Neural progenitor cell (in vitro differentiated cells): Measurements from ENCODE around the gene ZNF263. TPM values are rescaled to one million over a fixed set of nuclear protein-coding genes. Genes with fewer than 3 reads are reported as not detected.

Source experiments
- DNase-seq: peaks from one replicate; pipeline ENCODE4 v3.0.0-alpha.2; 2016; ENCODE audit warnings: low spot score
- H2AFZ ChIP-seq: fragments of 200-600 bp; sonication (generic); replicated peaks from 2 replicates; pipeline ENCODE4 v1.6.1; 2016; ENCODE audit warnings: antibody characterized with exemption
- H3F3A ChIP-seq: fragments of 200-600 bp; sonication (generic); 2 replicates; pipeline ENCODE4 v1.6.1; 2016; ENCODE audit warnings: antibody characterized with exemption, low read depth
- H3K27ac ChIP-seq: fragments of 200-600 bp; sonication (generic); 2 replicates; pipeline ENCODE4 v1.5.1; 2016; ENCODE audit warnings: mild to moderate bottlenecking
- H3K27me3 ChIP-seq: fragments of 200-600 bp; sonication (generic); 2 replicates; pipeline ENCODE4 v1.6.1; 2016; ENCODE audit warnings: mild to moderate bottlenecking, moderate library complexity
- H3K36me3 ChIP-seq: fragments of 200-600 bp; sonication (generic); 2 replicates; pipeline ENCODE4 v1.5.1; 2016
- H3K4me1 ChIP-seq: fragments of 200-600 bp; sonication (generic); 2 replicates; pipeline ENCODE4 v1.6.1; 2016; ENCODE audit warnings: mixed run types
- H3K4me2 ChIP-seq: fragments of 200-600 bp; sonication (generic); 2 replicates; pipeline ENCODE4 v1.6.1; 2016
- H3K4me3 ChIP-seq: fragments of 200-600 bp; sonication (generic); 2 replicates; pipeline ENCODE4 v1.5.1; 2016
- H3K79me2 ChIP-seq: fragments of 200-600 bp; sonication (generic); 2 replicates; pipeline ENCODE4 v1.6.1; 2016; ENCODE audit warnings: low read depth
- H3K9ac ChIP-seq: fragments of 200-600 bp; sonication (generic); 2 replicates; pipeline ENCODE4 v1.6.1; 2016
- H3K9me3 ChIP-seq: fragments of 200-600 bp; sonication (generic); 2 replicates; pipeline ENCODE4 v1.5.1; 2016; ENCODE audit warnings: low read depth
- H4K20me1 ChIP-seq: fragments of 200-600 bp; sonication (generic); 2 replicates; pipeline ENCODE4 v1.6.1; 2016; ENCODE audit warnings: low read depth
- H3K27ac Mint-ChIP-seq: 3 replicates; pipeline ENCODE4 v1.8.0; 2021; ENCODE audit warnings: mixed read lengths
- H3K27me3 Mint-ChIP-seq: 2 replicates; pipeline ENCODE4 v1.8.0; 2022; ENCODE audit warnings: low read depth, mild to moderate bottlenecking, inconsistent platforms, moderate library complexity, mixed read lengths; ENCODE audit not compliant: insufficient read depth
- H3K36me3 Mint-ChIP-seq: 3 replicates; pipeline ENCODE4 v1.8.0; 2021; ENCODE audit warnings: mixed read lengths
- H3K4me1 Mint-ChIP-seq: 3 replicates; pipeline ENCODE4 v1.8.0; 2021; ENCODE audit warnings: mixed read lengths
- H3K4me3 Mint-ChIP-seq: 3 replicates; pipeline ENCODE4 v1.8.0; 2021; ENCODE audit warnings: mild to moderate bottlenecking, moderate library complexity, mixed read lengths
- H3K9me3 Mint-ChIP-seq: 3 replicates; pipeline ENCODE4 v1.8.0; 2020; ENCODE audit warnings: mixed read lengths
- EZH2 ChIP-seq: fragments of 200-600 bp; sonication (generic); IDR thresholded peaks from 2 replicates; pipeline ENCODE4 v1.6.1; 2017; ENCODE audit warnings: antibody characterized with exemption, mild to moderate bottlenecking, moderate library complexity
- EZH2phosphoT487 ChIP-seq: fragments of 200-600 bp; sonication (generic); IDR thresholded peaks from 2 replicates; pipeline ENCODE4 v1.6.1; 2017; ENCODE audit warnings: antibody characterized with exemption
- total RNA-seq: library from RNA; depleted of rRNA; stranded (reverse); fragments of >200 nt; gene quantifications from 2 replicates; pipeline ENCODE4 v1.2.3, GENCODE V29; 2015; ENCODE audit warnings: low replicate concordance
- TF ChIP-seq, protein P1 (sequence below): fragments of 200-600 bp; sonication (generic); IDR thresholded peaks from 2 replicates; pipeline ENCODE4 v1.5.1; 2017; ENCODE audit warnings: antibody characterized with exemption, mild to moderate bottlenecking

The ZNF263 gene
- total RNA-seq, 1 donor from 2014 or later, result 30.1 TPM

DNA sequence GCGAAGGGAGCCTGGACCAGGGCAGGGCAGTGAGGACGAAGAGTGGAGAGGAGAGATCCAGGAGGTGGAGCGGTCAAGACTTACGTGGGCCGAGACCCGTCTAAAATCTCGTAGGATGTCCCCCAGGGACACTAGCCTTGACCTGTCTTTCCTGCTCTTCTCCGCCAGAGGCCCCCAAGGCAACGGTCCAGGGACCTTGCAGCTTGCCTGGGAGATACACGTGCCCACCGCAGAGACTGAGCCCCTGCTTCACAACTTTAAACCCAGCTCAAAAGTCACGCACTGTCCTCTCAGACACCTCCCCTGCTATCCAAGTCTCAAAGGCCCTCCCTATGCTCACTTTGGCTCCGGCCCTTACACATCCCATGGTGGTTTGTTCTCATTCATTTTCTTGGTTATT, 12.5 kb downstream of the ZNF263 start:
- no peak overlapping the region for H3K9ac ChIP-seq
- no peaks in the 10 kb centered on the region for H3F3A ChIP-seq
- Mint-ChIP-seq H3K9me3 (peaks cover 79% of the 10 kb centered on the region), H3K27ac (no peak overlapping the region), H3K36me3 (peaks cover 78% of the 10 kb centered on the region), H3K27me3 (no peaks in the 10 kb centered on the region), H3K4me1 (no peaks in the 10 kb centered on the region), H3K4me3 (no peak overlapping the region)
- H2AFZ ChIP-seq, result no peak overlapping the region
- H3K4me1 ChIP-seq, result no peaks in the 10 kb centered on the region
- H3K4me3 ChIP-seq, result no peak overlapping the region
- H3K27me3 ChIP-seq, result no peaks in the 10 kb centered on the region
- H4K20me1 ChIP-seq, result no peaks in the 10 kb centered on the region
- no peak for DNase-seq
- peaks cover 16% of the 10 kb centered on the region for H3K36me3 ChIP-seq
- no peak overlapping the region for H3K4me2 ChIP-seq
- no peak overlapping the region for H3K27ac ChIP-seq
- H3K79me2 ChIP-seq, result no peaks in the 10 kb centered on the region
- H3K9me3 ChIP-seq, result peaks cover 14% of the 10 kb centered on the region
- TF ChIP-seq, protein P1, sequence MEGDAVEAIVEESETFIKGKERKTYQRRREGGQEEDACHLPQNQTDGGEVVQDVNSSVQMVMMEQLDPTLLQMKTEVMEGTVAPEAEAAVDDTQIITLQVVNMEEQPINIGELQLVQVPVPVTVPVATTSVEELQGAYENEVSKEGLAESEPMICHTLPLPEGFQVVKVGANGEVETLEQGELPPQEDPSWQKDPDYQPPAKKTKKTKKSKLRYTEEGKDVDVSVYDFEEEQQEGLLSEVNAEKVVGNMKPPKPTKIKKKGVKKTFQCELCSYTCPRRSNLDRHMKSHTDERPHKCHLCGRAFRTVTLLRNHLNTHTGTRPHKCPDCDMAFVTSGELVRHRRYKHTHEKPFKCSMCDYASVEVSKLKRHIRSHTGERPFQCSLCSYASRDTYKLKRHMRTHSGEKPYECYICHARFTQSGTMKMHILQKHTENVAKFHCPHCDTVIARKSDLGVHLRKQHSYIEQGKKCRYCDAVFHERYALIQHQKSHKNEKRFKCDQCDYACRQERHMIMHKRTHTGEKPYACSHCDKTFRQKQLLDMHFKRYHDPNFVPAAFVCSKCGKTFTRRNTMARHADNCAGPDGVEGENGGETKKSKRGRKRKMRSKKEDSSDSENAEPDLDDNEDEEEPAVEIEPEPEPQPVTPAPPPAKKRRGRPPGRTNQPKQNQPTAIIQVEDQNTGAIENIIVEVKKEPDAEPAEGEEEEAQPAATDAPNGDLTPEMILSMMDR, result no peak
- no peak for TF ChIP-seq EZH2
- TF ChIP-seq EZH2phosphoT487, result no peak

DNA sequence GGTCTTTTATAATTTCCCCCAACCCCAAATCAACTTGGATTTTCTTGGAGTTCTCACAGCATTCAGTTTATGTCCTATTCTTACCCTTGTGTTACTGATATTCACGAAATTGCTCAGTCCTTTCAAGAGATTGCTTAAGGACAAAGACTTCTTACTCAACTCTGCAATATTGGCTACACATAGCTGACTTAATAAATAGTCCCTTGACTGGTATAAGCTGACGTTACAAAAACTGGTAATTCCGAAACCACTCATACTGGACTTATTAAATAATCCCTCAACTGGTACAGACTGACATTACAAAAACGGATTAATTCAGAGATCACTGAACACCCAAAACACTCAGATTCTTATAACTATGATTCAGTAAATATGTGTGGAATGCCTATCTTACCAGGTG, 21.1 kb downstream of the ZNF263 start:
- H3K27ac ChIP-seq, result no peak overlapping the region
- peaks cover 32% of the 10 kb centered on the region for H3K36me3 ChIP-seq
- Mint-ChIP-seq H3K27ac (peak overlapping the region; percentile 76), H3K9me3 (peaks cover 73% of the 10 kb centered on the region), H3K27me3 (peaks cover 3% of the 10 kb centered on the region), H3K4me3 (peak overlapping the region; percentile 87), H3K36me3 (peaks cover 62% of the 10 kb centered on the region), H3K4me1 (peaks cover 7% of the 10 kb centered on the region)
- peaks cover 5% of the 10 kb centered on the region for H3K27me3 ChIP-seq
- H3K4me3 ChIP-seq, result peak overlapping the region; percentile 69
- H3F3A ChIP-seq, result peaks cover 13% of the 10 kb centered on the region
- H3K9ac ChIP-seq, result no peak overlapping the region
- no peaks in the 10 kb centered on the region for H4K20me1 ChIP-seq
- H2AFZ ChIP-seq, result no peak overlapping the region
- no peak for TF ChIP-seq EZH2
- TF ChIP-seq, protein P1, result no peak
- TF ChIP-seq EZH2phosphoT487, result no peak
- H3K9me3 ChIP-seq, result peaks cover 31% of the 10 kb centered on the region
- no peak for DNase-seq
- peaks cover 22% of the 10 kb centered on the region for H3K79me2 ChIP-seq
- peak overlapping the region; percentile 73 for H3K4me2 ChIP-seq
- peaks cover 4% of the 10 kb centered on the region for H3K4me1 ChIP-seq

DNA sequence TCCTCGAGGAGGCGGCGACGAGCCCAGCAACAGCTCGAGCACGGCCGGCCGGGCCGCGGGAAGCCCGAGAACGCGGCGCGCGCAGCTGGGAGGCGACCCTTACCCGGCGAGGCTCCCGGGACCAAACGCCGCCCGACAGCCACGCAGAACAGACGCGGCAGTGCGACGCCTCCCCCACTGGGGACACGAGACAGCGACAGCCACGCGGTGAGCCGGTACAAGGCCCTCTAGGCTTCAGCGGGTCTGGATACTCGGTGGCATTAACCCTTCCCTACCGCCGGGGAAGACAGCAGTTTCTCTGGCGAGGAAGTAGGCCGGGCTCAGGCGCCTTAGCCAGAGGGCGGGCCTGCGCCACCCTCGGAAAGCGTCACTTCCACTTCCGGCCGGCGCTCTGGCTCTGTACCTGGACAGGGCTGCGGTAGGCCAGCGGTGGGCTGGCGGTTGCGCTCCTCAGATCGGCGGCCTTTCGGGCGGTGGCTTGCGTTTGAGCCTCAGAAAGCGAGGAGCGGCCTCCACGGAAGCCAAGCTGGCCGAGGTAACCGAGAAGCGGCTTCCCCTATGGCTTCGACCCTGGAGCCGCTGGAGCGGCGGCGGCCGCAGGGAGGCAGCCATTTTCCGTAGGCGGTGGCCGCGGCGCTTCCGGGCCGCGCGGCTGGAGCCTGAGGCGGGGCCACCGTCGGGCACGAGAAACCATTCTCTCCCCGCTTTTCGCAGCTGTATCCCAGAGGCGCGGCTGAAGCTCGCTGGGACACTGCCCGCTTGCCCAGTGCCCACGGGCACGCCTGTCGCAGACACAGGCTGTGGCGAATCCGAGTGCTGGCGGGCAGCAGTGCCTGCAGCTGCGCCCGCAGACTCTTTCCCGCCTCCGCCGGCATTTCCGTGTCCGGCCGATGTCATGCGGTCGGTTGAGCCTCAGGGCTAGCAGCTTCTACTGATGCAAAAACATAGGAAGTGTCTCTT, 22.1 kb downstream of the ZNF263 start, which contains the start of the genes TIGD7 and ZNF75A:
TSS of gene TIGD7 (minus strand) at position 322 of the 960 bp plus-strand sequence. CDS start 4,816 bp downstream, outside the sequence.
TSS of gene ZNF75A (plus strand) at position 389 of the 960 bp plus-strand sequence. CDS start 2,932 bp downstream, outside the sequence.
- peak within 1 kb of the TSS; percentile 69 for H3K4me3 ChIP-seq
- H3F3A ChIP-seq, result peaks cover 13% of the 10 kb centered on the region
- Mint-ChIP-seq H3K9me3 (peaks cover 73% of the 10 kb centered on the region), H3K27ac (peak within 1 kb of the TSS; percentile 76), H3K36me3 (peaks cover 62% of the 10 kb centered on the region), H3K4me1 (peaks cover 7% of the 10 kb centered on the region), H3K27me3 (peaks cover 3% of the 10 kb centered on the region), H3K4me3 (peak within 1 kb of the TSS; percentile 87)
- H3K27me3 ChIP-seq, result peaks cover 5% of the 10 kb centered on the region
- H3K79me2 ChIP-seq, result peaks cover 22% of the 10 kb centered on the region
- H3K27ac ChIP-seq, result peak within 1 kb of the TSS; percentile 21
- H3K36me3 ChIP-seq, result peaks cover 35% of the 10 kb centered on the region
- peak; percentile 34 for TF ChIP-seq EZH2
- peak; percentile 46 for TF ChIP-seq EZH2phosphoT487
- TF ChIP-seq, protein P1, result peak; percentile 4
- H3K9ac ChIP-seq, result no peak within 1 kb of the TSS
- peaks cover 32% of the 10 kb centered on the region for H3K9me3 ChIP-seq
- H3K4me2 ChIP-seq, result peak within 1 kb of the TSS; percentile 73
- H3K4me1 ChIP-seq, result peaks cover 4% of the 10 kb centered on the region
- H4K20me1 ChIP-seq, result no peaks in the 10 kb centered on the region
- DNase-seq, result peak; percentile 93
- H2AFZ ChIP-seq, result peak within 1 kb of the TSS; percentile 92
